NCI-H69 (cell line): Measurements from ENCODE around the gene EMC1.
"Not testable (repeated sequence)": the region's sequence is repeated elsewhere in the genome, so short reads cannot be mapped to it uniquely, and the experiment has no call there.

Experiments
- DNase-seq: peaks from one replicate; lab custom pipeline; 2025; lab: John Stamatoyannopoulos, UW

Gene EMC1

DNA sequence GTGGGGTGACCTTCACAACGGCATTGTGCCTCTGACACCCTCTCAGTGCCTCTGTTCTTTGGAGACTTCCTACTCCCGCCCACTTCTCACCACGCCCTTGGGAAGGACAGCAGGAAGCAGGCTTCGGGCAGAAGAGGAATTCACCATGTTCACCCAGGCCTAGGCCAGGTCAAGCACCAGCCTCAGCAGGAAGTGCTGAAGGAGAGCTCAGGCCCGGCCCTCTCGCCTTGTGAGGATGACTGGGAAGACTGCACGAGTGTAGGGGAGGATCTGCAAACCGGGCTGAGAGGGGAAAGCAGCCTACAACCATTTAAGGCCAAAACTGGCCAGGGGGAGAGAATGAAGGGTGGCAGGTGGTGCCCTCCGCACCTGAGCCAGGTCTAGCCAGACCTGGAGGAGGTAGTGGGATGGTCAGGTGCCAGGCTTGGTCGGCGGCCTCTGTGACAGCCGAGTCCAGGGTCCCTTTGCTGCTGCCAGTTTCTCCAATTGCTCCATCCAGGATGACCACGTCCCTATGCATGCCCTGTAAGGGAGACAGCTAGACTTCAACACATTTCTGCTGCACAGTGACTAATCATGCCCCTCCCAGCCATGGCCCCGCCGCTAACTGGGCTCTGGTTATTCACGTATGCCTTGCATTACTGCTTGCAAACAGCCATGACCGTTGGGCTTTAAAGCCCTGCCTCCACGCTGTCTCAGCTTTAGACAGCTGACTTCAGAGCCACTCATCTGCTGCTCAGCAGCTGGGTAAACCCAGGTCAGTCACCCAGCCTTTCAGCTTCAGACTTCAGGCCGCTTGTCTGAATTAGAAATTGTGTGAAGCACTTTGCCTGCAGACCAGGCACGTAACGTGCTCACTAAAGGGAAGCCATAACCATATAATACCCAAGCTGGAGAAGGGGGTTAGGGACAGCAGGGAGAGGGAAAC is 9.2 kb upstream of the EMC1 start:
- DNase-seq = no peak

DNA sequence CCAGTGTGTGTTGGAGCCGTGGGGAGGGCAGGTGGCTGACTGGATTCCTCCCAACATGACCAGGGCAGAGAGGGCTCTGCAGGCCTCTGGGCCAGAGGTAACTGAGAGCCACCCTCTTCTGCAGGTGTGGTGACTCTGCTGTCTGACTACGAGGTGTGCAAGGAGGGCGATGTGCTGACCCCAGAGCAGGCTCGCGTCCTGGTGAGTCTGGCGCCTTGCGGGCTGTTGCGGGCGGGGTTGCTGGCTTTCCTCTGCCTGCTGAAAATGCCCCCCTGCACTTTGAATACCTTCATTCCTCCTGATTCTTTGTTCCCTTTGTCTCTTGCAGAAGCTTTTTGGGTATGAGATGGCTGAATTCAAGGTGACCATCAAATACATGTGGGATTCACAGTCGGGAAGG is 7.0 kb upstream of the EMC1 start:
- DNase-seq = no peak

DNA sequence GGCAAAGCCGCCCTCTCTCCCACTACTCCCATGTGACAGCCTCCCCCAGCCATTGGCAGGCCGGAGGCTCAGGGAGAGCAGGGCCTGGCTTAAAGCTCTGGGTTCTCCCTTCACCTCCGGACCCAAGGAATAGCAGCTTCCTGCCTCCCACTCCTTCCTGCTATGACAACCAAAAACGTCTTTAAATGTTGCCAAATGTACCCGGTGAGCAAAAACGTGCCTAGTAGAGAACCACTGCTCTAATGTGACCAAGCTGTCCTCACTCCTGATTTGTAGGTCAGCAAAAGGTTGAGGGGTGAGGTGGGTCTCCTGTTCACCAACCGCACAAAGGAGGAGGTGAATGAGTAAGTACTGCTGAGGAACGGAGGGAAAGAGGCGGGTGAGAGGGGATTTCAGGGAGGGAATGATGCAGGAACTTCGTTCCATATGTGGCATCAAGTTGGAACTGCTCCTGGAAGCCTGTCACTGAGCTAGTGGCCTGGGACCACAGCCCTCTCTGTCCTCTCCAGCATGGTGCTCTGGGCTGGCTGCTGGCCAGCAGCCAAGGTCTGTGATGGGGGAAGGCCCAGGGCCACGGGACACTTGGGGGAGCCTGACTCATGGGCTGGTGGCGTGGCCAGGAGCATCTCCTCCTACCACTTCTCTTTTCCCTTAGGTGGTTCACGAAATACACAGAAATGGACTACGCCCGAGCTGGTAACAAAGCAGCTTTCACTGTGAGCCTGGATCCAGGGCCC is 6.0 kb upstream of the EMC1 start:
- DNase-seq = no peak

DNA sequence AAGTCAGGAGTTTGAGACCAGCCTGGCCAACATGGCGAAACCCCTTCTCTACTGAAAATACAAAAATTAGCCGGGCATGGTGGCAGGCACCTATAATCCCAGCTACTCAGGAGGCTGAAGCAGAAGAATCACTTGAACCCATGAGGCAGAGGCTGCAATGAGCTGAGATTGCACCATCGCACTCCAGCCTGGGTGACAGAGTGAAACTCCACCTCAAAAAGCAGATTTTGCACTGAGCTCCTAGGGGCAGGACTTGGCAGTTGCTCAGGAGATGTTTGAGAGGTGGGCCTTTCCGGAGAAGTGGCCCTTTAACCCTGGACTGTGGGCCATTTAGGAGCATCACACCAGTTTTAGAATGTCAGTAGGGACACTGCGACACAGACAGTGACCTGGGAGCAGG is 5.0 kb upstream of the EMC1 start:
- DNase-seq = not testable (repeated sequence)

DNA sequence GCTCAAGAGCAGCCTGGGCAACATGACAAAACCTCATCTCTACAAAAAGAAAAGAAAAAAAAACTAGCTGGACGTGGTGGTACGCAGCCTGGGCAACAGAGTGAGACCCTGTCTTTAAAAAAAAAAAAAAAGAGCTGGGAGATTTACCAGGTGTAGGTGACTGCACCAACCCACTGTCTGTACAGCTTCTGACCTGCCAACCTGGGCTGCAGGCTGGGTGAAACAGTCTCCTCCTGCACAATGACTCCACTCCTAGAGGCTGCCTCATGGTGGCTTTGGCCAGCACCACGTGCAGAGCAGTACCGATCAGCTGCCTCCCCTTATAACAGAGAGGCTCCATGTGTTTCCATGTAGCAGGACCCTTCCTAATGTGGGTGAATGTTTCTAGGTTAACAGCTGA is 4.0 kb upstream of the EMC1 start:
- DNase-seq = no peak

DNA sequence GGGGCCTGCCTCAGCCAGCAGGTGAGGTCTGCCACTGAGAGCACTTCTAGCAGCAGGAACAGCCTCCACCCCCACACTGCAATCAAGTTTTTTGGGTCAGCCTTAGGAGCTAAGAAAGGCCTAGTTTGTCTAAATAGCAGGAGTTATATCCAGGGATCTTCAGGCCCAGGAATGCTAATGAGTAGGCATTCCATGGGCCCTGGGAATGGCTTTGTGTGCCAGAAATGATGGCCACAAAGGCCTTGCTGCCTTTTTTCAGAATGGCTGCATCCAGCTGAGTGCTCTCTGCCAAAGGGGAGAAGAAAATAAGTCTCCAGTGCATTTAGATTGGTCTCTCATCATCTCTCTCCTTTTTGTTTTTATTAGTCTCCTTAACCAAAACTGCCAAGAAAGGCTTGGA is 3.1 kb upstream of the EMC1 start:
- DNase-seq = no peak

DNA sequence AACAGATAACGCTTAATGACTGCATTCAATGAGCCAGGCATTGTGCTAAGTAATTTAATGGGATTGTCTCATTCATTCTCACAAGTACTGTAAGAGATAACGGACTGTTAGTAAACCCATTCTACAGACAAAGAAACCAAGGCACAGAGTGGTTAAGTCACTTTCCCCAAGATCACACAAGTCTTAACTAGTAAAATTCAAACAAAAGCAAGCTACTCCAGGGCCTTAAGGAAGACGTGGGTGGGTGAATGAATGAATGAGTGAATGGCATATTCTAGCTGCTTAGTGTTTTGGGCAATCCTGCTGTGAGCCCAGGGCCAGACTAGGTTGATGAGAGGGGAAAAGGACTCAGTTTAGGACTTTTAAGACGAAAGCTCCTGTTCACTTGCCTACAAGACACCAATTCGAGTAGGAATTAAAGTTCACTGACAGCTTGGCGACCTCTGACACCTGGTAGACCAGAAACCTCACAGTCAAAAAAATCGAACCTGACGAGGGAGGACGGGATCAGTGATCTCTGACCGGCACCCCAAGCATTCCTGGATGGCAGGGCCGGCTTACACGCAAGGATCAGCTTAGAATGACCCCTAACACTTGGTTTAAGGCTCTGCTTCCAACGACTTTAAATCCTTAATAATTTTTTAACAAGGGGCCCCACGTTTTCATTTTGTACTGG is 557 bp downstream of the EMC1 start:
- no peak for DNase-seq

DNA sequence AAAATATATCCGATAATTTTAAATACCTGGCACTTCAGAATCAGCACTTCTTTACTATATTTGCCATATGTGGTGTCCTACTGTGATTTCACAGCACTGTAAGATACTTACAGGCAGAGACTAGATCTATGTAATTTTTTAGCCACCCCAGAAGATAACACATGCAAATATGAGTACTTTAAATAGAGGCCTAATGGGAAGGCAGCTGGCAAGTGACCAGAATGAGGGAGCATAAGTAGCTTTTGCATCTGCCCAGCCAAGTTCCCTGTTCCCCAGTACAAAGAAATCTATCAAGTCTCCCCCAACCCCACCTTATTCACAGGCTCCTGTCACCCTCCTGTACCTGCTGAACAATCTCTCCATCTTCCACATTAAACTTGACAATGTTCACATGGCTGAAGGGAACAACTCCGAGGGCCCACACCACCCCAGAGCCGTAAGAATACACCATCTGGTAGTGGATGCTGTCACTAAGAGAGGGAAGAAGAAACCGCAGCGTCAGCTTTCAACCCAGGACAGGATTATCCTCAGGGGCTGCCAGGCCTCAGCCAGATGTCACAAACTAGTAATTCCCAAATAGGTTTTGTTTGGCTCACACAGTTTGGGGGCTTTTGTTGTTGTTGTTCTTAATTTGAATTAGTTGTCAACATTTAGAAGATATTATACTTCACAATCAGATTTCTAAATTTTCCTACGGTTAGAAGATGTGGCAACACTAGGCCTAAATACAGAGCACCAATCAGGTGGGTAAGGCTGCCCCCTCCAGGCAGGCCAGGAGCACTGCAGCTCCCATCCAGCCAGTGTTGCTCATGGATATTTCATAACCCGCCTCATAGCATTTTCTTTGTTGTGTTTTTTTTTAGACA is 10.4 kb downstream of the EMC1 start:
- peak; percentile 8 for DNase-seq

DNA sequence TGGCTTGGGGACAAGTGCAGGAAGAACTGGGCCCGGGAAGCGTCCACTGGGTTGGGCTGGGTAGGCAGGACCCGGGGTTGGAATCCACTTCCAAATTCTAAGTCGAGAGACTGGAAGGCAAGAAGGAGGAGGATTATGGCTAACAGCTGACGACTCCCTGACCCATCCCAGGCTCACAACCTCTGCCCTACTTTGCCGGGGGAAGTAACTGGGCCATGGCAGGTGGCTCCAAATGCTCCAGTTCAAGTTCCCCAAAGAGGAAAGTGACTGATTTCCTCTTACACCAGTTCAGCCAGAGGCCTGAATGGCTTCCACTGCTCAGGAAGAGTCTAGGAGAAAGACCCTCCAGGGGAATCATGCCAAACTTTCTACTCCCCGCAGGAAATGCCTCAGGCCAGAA is 11.4 kb downstream of the EMC1 start:
- no peak for DNase-seq

DNA sequence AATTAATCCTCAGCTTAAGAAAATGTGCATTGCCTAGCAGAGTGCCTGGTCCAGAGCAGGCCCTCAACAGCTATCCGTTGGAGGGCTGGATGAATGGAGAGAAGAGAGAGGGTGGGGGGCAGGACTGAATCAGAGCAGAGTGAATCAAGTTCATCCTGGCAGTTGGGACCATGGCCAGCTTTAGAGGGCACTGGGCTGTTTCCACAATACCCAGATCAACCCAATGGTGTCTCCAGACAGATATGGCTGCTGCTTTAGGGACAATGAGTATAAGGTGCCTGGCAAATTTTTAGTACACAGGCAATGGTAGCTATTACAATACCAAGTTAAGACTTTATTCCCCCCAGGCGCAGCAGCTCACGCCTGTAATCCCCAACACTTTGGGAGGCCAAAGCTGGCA is 17.1 kb downstream of the EMC1 start:
- no peak for DNase-seq

DNA sequence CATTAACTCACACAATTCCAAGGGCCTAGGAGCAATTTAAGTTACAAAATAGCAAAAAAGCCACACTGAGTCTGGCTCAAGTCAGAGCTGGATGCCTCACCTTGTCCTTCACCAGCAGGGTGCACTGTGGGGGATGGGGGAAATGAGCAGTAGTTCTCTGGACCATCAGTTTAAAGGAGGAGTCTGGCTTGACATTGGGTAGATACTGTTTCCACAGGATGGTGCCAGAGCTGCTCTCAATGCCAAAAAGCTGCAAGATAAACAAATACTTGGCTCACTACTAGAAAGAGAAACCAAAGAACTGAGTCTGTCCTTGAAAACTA is 18.8 kb downstream of the EMC1 start:
- no peak for DNase-seq

DNA sequence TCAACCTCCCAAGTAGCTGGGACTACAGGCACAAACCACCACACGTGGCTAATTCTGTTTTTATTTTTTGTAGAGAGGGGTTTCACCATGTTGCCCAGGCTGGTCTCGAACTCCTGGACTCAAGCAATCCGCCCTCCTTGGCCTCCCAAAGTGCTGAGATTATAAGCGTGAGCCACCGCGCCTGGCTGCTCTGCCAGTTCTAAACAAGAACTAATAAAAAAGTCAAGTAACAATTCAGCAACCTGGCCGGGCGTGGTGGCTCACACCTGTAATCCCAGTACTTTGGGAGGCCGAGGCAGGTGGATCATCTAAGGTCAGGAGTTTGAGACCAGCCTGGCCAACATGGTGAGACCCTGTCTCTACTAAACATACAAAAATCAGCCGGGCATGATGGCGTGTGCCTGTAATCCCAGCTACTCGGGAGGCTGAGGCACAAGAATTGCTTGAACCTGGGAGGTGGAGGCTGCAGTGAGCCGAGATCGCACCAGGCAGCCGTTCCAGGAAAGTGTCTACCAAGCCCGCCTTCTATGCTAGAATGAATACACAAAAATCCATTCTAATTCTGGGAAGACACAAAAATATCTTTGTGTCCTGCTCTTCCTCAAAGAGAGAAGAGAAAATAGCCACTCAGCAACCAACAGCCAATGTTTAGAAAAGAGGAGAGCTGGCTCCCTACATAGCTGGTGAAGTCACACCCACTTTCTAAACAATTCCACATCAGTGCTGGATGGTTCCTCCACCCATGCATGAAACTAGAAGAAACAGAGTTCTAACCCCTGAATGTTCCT is 19.4 kb downstream of the EMC1 start:
- not testable (repeated sequence) for DNase-seq

DNA sequence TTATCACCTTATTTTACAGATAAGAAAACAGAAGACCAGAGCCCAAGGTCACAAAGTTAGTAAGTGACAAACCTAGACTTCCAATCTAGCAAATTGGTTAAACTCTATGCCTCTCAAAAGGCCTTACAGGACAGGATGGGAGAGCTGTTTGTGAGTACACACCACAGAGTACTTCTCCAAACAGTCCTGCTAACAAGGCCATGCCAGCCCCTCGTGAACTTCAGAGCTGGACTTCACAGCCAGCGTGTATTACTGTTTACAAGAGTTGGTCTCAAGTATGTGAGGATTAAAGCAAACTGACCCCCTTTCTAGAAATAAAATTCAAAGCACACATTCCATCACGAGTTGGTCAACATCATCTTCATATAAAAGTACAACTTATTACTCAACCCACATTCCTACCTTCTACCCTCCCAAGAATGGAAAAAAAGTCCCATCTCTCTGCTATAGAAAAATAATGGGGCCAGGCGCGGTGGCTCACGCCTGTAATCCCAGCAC is 21.4 kb downstream of the EMC1 start:
- DNase-seq = no peak

DNA sequence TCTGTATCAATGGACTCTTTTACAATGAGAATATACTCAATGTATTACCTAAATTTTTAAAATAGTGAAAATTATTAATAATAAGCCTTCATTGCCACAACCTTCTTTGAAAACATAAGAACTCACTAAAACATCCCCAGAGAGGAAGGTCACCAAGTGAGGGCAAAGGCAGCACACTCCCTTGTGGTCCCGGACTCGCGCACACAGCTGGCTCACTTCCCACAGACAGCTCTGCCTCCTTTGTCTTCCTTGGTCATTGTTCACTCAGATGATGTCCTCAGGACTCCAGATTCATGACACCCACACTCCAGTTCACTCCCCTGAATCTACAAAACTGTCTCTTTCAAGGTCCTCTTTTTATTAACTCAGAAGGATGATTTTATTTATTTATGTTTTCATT is 22.1 kb downstream of the EMC1 start:
- DNase-seq = no peak

DNA sequence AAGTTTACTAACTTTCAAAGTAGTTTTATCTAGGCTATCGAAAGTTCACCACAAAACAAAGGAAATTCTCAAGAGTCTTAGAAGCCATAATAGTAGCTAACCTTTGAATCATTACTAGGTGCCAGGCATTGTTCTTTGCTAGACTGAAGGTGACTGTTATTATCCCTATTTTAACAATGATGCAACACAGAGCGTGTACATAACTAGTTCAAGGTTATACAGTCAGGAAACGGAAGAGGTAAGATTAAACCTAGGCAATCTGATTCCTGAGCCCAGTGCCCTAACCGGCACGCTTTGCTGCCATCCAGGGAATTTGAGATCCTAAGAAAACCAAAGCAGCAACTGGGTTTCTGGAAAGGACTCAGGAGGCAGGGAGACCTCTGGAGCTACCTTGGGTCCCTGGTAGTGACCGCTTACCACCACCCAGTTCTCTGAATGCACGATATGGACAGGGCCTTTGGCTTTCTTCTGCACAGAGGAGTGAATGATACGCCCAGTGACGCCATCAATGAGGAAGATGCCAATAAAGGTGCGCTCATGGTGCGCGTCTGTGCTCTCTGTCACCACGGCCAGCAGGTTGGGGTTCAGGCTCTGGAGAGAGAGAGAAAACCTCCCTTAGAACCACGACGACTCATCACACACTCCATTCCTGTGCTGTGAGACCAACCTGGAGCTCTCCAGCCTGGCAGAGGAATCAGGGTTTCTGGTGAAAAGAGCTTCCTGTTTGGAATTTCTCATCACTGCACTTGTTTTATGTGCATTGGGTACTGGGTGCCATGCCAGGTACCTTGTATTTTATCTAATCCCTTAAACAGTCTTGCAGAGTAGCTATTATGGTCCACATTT is 28.1 kb downstream of the EMC1 start:
- no peak for DNase-seq

DNA sequence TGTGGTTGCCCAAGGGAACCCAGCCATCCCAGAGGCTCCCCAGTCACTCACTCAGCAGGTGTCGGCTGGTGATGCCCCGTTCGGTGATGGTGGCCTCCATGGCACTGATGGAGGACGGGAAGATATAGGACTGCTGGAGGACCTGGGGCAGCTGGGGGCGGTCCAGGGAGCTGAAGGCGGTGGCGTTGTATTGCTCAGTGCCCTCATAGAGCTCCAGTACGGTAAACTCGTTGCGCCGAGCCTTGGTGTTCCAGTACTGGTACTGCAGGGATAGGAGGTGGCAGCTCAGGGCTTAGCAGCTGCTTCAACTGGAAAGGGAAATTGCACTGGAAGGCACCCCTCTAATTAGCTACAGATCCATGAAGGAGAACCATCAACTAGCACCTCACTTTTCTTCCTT is 28.8 kb downstream of the EMC1 start:
- no peak for DNase-seq

DNA sequence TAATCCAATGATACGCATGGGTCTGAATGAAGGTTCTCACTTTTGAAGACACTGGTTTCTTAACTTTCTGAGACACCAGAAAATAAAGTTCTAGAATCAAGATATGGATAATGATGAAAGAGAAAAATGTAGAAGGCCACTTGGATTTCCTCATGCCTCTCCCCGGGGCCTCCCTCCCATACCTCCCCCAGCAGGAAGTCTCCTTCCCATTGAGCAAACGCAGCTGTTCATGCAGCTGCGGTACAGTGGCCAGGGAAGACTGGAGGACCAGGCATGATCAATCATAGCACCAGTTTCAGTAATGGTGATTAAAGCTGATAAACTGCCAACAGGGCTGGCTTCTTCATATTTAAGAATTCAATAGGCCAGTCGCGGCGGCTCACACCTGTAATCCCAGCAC is 30.3 kb downstream of the EMC1 start:
- peak; percentile 9 for DNase-seq

DNA sequence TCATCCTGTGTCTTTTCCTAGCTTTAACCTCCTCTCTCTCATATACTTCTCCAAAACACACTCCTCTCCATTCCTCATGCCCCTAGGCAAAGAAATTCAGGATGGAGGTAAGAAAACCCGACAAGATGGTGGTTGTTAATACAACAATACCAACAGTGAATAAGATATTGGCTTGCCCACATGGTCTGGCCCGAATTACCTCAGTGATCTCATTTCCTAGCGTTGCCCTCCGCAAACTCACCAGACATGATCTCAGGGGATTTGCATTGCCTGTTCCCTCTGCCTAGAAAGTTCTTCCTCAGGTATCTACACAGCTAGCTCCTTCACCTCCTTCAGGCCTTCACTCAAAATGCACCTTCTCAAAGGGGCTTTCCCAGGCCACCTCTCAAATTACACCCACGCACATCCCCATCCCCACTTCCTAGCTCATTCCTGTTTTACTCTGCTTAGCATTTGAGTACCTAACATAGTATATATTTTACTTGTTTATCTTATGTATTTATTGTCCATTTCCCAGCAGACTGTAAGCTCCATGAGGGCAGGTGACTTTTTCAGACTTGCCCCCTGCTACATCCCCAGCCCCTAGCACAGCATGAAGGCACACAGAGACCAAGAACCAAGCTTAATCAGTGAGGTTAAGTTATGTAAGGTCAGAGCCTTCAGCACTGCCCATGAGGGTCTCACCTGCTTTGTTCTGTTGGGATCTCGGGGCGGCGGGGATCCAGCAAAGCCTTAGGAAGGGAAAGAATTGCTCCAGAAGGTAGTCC is 31.1 kb downstream of the EMC1 start:
- DNase-seq = no peak

DNA sequence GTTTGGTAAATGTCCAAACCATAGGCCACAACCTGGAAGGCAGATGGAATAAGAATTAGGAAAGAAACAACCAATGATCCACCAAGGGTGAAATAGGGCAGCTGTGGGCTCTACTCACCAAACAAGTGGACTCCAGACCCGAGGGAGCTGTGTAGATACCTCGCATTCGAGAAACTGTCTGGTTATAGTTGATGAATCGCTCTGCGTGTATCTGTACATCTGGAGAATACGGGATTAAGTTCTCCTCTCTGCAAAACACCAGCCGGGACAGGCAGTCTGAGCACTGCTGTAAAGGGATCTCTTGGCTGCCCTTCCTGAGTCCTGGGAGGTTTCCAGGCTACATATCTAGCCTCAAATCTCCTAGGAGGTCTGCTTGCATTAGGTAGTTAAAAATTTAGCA is 31.9 kb downstream of the EMC1 start:
- no peak for DNase-seq
